ENCODE results near the gene PLEKHA3.
"Not testable (repeated sequence)": the region's sequence is repeated elsewhere in the genome, so short reads cannot be mapped to it uniquely, and the experiment has no call there.

Gene PLEKHA3

DNA sequence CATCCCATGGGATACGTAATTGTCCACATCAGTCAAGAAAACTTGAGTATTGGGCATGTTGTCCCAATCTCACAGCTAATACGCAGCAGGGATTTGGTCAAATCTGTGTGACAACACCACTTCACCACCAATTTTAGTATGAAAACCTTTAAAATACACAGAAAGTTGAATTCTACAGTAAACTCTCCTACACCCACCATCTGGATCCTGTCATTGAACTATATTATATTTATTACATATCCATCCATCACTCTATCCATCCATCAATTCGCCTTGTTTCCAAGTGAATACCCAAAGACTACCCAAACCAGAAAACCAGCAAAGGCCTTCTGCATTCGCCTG, 1.0 kb upstream of the PLEKHA3 start:
- no peak for DNase-seq

DNA sequence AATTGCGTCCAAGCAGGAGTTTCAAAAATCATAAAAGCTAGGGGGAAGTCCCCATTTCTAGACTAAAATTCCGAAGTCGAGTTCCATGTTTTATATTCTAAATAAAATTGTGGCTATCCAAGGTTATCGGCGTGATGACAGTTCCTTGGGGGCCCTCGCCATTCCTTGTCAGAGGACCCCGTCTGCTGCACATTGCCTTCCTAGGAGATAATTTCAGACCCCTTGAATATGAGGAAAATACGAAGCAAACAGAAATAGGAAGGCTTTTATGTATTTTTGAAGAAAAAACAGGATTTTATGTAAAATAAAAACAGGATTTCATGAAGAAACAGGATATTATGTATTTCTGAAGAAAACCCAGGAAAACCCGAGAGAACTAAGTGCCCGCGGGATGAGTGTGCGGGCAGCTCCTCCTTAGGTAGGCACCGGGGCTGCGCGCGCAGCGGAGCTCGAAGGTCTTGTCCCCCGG, 465 bp upstream of the PLEKHA3 start:
- DNase-seq = no peak

DNA sequence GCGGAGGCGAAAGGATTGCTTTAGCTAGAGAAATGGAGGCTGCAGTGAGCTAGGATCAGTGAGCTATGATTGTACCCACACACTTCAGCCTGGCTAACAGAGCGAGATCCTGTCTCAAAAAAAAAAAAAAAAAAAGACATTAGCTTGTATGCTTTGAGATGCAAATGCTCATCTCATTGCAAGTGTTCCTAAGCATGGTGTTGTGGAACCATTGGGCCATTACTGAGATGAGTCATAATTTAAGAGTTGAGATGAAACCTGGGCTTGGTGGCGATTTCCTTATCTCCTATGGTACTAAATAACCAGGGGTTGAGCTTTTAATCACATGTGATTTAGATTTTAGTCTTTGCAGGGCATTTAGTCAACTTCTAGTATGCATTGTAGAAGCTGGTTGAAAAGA, 2.2 kb downstream of the PLEKHA3 start:
- DNase-seq = no peak

DNA sequence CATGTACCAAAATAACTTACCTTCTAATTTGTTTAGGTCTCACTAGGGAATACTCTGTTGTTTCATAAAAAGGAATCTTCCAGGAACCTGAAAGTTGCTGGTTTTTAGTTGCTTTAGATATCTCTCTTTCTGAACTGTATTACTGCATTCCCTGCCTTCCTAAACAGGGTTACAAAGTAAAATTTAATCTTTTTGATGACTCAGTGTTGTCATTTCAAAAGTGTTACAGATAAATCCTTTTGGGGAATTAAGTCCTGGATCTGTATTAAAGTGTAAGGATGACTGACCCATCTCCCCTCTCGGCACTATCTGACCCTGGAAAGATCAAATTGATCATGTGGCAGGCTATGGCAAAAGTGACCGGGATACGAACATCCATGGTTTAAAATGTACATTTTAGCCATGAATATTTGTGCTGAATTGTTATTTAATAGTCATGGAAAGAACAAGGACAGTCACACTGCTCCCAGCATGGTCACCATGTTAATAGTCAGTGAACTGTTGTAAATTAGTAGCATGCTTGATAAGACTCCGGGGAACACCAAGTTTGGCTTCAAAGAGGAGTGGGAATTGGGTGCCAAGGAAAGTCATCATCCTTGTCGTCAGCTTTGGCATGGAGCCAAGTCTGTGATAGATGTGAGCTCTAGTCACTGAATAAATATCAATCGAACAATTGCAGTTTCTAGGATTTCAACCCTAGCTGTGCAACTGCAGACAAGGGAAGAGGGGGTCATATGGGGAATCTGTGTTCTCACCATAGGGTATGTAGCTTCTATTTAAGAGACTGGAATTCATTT, 4.2 kb downstream of the PLEKHA3 start:
- DNase-seq = peak; percentile 13

DNA sequence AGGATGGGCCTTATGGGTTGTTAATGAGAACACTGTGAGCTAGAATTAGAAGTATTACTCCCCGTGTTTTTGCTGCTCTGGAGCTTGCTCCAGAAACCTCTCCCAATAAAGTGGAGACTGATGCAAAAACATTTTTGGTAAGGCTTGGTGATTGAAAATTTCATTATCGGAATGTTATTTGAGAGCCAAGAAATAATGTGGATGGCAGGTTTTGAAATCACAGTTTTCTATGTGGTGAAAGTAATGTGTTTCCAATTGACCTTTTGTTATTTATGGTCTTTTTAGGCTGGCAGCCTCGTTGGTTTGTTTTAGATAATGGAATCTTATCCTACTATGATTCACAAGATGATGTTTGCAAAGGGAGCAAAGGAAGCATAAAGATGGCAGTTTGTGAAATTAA, 5.1 kb downstream of the PLEKHA3 start:
- DNase-seq = no peak

DNA sequence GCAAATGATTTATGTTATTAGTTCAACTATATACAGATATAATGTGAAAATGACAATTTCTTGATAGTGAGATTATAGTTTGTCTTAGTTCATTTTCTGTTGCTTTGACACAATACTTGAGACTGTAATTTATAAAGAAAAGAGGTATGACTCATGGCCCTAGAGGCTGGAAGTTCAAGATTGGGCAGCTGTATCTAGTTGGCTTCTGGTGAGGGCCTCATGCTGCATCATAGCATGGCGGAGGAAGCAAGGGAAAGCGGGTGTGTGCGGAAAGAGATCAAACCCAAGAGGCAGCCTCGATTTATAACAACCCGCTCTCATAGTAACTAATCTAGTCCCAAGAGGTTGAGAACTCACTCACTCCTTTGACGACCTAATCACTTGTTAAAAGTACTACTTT, 11.4 kb downstream of the PLEKHA3 start:
- no peak for DNase-seq

DNA sequence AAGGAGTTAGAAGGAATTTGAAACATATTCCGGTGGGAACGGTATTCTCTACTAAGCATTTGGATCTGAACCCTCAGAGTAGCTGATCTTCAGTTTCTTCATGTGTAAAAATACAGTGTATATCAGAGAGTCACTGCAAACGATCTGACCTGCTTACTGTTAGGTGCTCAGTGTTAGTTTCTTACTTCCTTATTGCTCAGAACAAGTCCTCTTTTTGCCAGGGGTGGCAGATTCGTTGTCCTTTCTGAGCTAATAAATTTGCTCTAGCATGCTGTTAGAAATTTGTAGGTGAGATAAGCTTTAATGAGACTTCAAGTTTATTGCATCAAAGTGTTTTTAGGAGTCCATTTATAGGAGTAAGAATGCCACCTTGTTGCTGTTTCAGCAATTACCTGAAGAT, 15.8 kb downstream of the PLEKHA3 start:
- DNase-seq = no peak

DNA sequence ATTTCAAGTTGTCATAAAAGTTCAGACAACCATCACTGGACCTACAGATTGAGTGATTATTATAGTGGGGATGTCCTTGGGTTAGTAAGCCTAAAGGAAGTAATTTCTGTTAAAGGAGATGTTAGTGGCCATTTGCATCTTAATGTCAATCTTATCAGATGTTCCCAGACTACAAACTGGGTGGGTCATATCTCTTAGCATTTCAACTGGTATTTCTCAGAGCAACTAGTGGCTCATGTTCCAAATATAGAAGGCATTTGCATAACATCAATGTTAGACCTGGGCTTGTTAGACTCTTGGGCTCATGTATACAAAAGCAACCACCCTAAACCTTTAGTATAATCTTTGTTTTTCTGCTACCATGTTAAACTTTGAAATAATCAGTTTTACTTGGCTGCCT, 17.9 kb downstream of the PLEKHA3 start:
- DNase-seq = no peak

DNA sequence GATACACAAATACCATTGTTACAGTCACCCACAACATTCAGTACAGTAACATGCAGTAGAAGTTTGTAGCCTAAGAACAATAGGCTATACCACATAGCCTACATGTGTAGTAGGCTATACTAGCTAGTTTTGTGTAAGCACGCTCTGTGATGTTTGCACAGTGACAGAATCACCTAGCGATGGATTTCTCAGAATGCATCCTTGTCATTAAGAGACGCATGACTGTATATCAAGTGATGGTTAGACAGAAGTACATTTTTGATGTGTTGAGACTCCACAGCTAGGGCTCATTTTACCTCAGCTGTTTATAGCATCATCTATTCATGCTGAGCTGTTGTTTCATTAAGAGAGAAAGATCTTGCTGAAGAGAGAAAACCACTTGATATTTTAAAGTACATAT, 19.4 kb downstream of the PLEKHA3 start:
- no peak for DNase-seq

DNA sequence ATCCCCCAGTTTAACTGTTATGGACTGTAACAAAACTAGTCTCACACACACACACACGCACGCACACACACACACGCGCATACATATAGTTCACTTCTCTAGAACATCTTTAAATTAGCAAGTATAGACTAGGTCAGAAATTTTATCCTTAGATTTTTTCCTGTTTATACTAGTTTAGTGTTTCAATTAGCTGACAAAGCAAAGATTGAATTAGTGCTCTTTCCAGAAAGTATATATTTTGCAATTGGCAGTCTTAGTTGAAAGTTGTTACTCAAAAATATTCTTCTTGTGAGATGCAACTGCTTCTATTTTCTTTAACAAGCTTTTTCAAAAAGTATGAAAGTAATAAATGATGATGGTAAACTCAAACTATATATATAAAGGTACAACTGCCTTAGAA, 22.5 kb downstream of the PLEKHA3 start:
- no peak for DNase-seq

DNA sequence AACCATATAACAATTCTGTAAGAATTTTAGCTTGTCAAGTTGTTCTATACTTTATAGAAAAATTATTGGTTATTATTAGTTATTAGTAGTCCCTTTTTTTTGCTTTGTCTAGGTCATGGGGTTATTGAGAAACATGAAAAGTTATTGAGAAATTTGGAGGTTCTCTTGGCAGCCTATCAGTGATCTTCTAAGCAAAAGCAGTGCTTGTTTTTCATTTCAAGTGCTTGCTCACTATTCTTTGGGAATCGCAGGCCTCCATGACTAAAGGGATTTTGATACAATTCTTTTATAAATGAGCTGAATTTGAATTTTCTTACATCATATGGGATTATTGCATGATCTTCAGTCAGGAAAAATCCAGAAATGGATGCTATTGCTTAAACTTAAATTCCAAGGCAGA, 25.8 kb downstream of the PLEKHA3 start:
- no peak for DNase-seq

DNA sequence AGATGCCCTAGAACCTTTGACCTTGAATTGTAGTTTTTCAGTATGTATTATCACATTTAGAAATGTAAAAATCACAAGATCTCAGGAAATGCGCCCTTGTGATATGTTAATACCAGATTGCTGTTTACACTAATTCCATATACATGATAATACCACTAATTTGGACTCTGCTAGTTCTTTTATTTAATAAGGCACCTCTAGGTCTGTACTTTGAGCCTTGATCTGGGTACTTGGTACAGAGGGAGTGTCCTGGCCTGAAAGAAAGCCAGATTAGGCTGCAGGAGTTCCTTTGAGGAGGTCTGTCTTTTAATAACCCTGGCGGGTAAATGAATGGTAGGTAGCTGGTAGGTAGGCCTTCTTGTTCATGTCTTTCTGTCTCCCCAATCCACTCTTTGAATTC, 26.3 kb downstream of the PLEKHA3 start:
- DNase-seq = no peak

DNA sequence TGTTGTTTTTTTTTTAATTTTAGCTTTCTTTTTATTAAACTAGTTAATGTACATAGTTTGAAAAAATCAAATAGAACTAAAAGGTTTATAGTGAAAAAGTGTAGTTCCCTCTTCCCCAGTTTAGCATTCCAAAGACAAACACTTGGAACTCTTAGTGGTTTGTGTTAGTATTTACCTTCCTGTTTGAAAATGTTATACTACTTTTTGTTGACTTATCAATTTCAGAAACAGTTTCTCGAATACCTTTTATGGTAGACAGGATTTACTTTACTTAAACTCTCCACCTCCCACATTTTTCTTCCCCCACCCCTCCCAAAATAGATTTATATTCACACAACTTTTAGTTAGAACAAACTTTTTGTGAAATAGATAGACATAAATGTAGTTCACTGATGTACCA, 26.7 kb downstream of the PLEKHA3 start:
- DNase-seq = no peak

DNA sequence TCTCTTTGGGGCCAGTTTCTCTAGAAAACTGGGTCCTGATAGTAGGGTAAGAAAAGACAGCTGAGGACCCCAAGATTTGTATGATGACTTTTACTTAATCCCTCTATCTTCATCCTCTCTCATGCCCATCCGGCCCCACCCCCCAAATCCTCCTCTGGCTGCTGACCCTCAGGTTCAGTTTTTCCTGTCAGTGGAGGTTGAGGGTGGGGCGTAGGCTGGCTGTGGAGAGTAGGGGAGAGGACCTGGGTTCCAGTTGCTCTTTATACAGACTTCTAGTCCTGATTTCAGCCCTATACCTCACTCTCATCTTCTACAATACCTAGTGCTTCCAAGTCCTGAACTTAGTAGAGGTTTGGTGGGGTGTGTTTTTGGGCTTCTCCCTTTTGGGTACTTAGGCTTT, 28.4 kb downstream of the PLEKHA3 start:
- no peak for DNase-seq

DNA sequence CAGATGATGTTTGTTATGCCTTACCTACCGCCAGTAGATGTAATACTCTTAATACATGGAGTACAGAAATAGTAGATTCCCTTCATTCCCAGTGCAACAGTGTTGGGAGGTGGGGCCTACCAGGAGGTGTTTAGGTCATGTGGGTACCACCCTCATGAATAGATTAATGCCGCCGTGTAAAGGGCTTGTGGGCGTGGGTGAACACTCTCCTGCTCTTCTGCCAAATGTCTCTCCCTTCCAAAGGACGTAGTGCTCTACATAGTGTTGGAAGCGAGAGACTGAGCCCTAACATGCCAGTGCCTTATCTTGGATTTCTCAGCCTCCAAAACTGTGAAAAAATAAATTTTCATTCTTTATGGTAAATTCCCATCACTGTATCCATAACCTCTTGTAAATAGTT, 30.1 kb downstream of the PLEKHA3 start:
- DNase-seq = no peak

DNA sequence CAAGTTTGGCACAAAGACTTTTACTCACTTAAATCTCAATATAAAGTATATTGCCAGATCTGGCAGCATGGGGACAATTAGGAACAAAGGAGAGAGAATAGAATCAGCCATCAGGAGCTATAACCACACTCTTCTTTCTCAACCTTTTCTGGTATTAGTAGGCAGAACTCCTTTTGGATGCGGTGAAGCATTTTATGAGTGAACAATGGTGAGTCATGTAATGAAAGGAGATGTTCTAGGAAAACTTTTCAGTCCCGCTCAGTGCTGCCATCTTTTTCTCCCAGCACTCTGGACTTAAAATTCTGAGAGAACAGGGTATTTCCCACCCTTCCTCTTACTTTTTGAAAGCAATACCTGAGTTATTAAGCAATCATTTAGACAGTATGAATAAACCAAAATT, 32.2 kb downstream of the PLEKHA3 start:
- DNase-seq = peak; percentile 35

DNA sequence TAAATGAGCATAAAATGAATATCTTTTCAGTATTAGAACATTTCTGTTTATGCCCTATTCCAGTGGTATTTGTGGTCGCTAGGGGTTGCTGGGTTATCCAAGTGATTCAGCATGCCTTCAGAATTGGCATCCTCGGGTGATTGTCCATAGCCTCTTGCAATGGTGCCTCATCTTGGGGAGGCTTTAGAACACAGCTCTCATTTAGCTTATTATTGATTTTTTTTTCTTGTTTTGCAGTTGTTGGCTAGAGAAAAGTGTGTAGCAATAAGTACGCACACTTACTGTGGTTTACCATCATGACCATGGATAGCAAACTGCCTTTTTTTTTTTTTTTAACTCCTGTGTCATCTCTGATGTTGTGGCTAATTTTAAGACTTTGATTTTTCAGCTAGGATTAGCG, 33.6 kb downstream of the PLEKHA3 start:
- peak; percentile 29 for DNase-seq

DNA sequence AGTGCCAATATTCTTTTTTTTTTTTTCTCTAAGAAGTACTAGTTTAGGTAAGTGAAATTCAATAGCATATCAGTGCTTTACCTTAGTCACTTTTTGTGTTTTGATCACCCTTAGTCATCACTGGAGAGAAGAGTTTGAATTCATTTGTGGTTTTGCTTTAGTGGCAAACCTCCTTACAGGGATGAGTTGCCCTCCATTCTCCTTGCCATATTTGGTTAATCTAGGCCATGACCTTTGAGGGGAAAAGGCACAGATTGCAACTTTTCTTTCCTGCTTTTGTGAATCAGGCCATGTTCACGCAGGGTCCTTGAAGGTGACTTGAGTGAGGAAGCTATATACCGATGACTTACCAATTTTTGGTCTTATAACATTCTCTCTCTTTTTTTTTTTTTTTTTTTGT, 34.4 kb downstream of the PLEKHA3 start:
- DNase-seq = peak; percentile 71

DNA sequence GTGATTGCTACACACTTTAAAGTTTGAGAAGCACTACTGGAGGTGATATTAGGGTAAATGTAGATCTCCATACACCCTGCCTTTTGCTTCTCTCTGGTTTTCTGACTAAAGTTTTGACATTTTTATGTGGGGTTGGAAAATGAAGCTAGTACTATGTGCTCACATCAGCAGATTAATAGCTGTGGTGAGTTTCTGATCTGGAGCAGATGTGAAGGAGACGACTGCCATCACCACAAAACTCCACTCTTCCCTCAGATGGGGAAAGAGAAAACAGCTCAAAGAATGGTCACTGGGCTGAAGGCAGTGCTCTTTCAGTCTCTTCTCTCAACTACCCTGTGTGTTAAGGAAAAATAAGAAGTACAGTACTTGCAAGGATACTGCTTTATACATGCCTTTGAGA, 37.2 kb downstream of the PLEKHA3 start:
- no peak for DNase-seq

DNA sequence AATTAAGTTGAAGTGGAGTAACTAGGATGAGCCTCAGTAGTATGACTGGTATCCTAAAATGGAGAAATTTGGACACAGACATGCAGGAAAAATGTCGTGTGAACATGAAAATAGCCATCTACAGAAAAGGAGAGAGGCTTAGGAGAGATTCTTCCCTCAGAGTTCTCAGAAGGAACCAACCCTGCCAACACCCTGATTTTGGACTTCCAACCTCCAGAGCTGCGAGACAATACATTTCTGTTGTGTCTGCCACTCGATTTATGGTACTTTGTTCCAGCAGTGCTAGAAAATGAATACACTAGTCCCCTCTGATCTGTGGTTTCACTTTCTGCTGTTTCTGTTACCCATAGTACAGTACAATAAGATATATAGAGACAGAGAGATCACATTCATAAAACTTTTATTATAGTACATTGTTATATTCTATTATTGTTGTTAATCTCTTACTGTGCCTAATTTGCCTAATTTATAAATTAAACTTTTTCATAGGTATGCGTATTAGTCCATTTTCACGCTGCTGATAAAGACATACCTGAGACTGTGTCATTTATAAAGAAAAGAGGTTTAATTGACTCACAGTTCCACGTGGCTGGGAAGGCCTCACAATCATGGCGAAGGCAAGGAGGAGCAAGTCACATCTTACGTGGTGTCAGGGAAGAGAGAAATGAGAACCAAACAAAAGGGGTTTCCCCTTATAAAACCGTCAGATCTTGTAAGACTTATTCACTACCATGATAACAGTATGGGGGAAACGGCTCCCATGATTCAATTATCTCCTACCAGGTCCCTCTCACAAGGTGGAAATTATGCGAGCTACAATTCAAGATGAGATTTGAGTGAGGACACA, 41.3 kb downstream of the PLEKHA3 start:
- DNase-seq = no peak

DNA sequence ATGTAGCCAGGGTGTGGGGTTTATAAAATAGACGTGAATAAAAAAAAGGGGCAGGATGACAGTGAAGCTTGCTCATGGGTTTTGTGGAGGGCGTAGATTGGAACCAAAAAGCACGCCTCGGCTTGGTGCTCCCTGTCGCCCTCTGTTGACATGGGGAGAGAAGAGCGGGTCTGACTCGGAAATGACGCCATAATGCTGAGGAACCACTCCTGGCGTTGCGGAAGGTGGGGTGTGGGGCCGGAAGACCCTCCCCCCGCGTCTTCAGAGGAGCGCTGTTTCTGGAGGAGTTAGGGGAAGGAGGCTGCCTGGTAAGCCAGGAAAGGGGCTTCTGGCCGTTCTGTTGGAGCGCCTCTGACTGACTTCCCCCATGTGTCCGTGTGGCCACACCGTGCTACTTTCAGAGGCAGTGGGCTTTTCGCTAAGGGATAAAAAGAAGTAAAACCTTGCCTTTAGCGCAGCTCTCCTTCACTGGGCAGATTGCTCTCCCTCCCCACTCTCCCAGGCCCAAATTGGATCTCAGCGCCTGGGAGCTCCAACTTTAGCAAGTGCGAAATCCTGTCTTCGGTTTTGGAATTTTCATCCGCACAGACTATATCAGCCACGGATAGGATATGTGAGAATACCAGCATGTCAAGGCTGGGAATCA, 42.8 kb downstream of the PLEKHA3 start:
- peak; percentile 85 for DNase-seq

DNA sequence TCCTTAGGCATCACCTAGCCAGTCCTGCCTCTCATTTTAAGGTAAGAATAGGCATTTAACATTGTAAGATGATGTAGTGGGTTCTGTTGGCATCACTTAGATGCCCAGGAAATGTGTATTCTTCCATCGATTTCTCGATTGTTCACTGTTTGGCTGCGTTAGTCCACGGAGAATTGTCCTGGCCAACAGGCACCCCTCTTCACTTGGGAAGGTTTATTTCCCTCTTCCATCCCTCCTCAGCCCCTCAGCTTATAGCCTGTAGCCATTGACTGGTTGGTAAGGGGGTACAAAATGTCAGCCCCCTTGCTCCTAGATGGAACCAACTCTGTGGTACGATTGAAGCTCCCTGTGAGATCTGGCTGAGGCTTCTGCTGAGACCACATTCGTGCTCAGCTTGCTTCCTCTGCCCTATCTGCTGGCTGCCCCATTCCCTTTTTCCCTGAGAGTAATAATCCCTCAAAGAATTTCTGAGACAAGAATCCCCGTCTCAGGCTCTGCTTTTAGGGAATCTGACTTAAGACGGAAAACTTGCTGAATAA, 43.4 kb downstream of the PLEKHA3 start:
- DNase-seq = peak; percentile 22

DNA sequence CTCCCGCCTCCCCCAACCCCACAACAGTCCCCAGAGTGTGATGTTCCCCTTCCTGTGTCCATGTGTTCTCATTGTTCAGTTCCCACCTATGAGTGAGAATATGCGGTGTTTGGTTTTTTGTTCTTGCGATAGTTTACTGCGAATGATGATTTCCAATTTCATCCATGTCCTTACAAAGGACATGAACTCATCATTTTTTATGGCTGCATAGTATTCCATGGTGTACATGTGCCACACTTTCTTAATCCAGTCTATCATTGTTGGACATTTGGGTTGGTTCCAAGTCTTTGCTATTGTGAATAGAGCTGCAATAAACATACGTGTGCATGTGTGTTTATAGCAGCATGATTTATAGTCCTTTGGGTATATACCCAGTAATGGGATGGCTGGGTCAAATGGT, 44.8 kb downstream of the PLEKHA3 start:
- DNase-seq = not testable (repeated sequence)

DNA sequence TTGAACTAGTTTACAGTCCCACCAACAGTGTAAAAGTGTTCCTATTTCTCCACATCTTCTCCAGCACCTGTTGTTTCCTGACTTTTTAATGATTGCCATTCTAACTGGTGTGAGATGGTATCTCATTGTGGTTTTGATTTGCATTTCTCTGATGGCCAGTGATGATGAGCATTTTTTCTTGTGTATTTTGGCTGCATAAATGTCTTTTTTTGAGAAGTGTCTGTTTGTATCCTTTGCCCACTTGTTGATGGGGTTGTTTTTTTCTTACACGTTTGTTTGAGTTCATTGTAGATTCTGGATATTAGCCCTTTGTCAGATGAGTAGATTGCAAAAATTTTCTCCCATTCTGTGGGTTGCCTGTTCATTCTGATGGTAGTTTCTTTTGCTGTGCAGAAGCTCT, 45.2 kb downstream of the PLEKHA3 start:
- not testable (repeated sequence) for DNase-seq
